Stimulated activated CD8-positive, alpha-beta memory T cell treated with anti-CD3 and anti-CD28 coated beads, Interleukin-15, amount 100 ng/mL, for 4 hours (primary cell): ENCODE measurements around the gene DAZAP1.

Experiments used
- DNase-seq, 2 donors: peaks; one replicate each; pipeline ENCODE4 v3.0.0-alpha.2; 2020; ENCODE audit warnings: low read depth in 2 of 2

DAZAP1 gene

DNA sequence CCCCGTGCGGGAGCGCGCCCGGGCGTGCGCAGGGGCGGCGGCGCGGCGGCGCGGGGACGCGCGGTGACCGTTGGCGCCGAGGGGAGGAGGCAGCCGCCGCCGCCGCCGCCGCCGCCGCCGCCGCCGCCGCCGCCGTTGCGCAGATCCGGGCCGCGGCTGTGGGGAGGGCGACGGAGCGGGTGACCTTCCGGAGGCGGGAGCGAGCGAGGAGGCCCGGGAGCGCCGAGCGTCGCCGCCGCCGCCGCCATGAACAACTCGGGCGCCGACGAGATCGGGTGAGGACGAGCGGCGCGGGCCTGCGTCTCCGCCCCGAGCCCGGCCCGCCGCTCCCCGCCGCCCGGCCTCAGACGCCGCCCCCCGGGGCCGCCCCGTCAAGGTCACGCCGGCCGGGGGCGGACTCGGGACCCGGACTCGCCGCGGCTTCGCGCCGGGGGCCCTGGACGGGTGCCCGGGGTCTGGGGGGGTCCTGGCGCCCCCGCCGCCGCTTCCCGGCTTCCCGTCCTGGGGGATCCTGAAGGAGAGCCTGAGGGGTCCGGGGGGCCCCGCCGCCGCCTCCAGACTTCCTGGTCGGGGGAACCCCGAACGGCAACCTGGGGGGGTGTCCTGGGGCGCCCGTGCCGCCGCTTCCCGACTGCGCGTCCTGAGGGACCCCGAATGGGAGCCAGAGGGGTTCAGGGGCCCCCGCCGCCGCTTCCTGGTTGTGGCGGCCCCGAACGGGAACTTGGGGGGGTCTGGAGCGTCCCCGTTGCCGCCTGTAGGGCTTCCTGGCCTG, at the start of gene DAZAP1:
Gene DAZAP1 (plus strand): TSS at position 59 of the 772 bp plus-strand sequence. CDS start 188 bp downstream, at position 247.
- DNase-seq: peak in 1 of 2 donors; percentile 29

DNA sequence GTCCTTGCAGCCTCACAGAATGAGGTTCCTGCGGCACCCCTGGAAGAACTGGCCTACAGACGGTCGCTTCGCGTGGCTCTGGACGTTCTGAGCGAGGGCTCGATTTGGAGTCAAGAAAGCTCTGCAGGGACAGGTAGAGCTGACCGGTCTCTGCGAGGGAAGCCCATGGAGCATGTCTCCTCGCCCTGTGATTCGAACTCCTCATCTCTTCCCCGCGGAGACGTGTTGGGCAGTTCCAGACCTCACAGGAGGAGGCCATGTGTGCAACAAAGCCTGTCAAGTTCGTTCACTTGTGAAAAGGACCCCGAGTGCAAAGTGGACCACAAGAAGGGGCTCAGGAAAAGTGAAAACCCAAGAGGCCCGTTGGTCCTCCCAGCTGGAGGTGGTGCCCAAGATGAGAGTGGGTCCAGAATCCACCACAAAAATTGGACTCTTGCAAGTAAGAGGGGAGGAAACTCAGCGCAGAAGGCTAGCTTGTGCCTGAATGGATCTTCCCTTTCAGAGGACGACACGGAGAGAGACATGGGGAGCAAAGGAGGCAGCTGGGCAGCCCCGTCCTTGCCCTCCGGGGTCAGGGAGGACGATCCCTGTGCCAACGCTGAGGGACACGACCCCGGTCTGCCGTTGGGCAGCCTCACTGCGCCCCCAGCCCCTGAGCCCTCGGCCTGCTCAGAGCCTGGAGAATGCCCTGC, 47.1 kb upstream of the DAZAP1 start:
- no peak for DNase-seq

DNA sequence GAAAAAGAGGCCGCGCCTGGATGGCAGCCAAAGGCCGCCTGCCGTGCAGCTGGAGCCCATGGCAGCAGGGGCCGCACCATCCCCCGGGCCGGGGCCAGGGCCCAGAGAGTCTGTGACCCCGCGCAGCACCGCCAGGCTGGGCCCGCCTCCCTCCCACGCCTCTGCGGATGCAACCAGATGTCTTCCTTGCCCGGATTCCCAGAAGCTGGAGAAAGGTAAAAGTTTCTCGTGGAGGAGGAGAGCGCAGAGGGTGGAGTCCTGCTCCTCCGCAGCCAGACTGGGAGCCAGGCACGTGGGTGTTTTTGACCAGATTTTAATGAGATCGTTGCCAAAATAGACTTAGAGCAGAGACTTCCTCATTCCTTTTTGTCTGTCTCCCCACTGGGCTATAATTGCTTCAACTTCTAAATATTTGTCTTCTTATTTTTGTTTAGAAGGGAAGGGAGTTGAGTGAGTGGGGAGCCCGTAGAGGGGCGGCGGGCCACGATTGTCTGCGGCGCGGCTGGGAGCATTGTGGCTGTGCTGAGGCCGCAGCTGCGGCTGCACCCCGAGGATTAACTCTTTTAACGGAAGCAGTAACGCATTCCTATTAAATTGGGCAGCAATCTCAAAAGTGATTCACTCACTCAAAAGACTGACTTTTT, 46.4 kb upstream of the DAZAP1 start:
- DNase-seq: no peak

DNA sequence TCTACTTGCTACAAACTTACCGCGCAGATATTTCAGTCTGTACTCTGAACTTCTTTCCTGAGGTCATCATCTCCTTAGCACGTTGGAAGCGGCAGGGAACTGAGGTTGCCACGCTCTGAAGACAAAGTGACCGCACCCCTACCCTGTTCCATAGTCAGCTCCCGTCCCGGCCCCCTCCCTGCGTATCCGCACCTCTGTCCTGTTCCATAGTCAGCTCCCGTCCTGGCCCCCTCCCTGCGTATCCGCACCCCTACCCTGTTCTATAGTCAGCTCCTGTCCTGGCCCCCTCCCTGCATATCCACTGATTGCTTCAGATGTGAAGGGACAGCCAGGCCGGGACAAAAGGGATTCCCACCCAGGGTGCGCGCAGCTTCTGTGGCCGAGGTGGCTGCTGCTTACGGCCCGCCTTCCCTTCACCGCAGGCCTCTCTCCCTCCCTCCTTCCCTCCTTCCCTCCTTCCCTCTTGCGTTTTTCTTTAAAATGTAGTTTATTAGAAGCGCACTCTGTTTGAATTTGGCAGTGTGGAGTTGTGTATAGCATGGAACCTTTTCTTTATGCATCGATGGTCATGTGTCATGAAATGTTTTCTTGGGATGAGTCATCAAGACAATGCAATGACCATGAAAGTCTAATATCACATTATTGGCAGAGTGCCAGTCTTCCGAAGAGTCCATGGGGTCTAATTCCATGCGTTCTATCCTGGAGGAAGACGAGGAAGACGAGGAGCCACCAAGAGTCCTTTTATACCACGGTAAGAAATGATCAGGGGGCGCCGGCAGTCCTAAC, 45.6 kb upstream of the DAZAP1 start:
- DNase-seq: no peak

DNA sequence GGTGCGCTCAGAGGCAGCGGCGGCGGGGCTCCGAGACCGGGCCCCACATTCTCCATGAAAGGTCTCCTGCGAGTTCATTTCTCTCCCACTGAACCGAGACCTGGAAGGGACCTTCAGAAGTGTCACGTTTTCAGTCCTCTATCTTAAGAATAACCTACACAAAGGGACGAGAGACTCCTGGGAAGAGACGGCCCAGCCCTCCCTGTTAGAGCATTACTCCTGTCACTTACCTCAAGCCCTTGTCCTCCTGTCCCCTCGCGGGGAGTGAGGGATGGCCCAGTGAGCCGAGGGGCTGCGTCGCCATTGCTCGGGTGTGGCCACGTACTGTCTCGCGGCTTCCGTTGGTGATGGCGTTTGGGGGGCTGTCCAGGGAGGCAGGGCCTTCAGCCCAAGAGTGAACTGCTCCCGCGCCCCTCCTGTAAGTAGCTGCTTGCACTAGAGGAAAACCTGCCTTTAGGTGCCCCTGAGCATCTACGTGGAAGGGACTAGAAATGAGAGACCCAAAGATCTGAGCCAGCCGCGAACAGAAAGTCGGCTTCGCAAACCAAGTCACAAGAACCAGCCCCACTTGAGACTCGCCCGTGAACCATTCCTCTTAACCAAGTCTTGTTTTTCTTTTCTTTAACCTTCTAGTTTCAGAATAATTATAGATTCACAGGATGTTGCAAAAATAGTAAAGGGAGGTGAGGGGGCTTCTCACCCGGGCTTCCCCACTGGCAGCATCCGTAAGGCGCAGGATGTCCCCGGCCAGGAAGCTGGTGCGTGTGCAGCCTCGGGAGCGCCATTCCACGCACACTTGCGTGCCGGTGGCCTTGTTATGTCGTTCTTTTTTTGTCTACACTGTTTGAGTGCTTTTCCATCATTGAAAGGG, 44.8 kb upstream of the DAZAP1 start:
- no peak for DNase-seq

DNA sequence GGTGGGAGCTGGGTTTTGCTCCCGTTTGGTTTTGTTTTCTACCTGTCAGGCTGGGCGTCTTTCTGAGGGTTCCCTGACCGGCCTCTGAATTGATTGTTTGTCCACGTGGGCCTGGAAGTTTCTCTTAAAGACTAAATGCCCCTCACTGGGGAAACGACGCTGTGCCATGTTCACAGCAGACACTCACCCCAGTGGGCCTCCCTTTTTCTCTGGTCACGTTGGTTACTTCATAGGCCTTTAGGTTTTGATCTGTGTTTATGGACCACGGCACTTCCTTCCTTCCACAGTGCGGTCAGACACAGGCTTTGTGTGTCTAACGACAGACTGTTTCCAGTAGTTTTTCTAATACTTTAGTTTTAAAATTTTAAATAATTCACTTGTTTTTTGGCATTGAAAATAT, 43.8 kb upstream of the DAZAP1 start:
- peak in 1 of 2 donors; percentile 18 for DNase-seq

DNA sequence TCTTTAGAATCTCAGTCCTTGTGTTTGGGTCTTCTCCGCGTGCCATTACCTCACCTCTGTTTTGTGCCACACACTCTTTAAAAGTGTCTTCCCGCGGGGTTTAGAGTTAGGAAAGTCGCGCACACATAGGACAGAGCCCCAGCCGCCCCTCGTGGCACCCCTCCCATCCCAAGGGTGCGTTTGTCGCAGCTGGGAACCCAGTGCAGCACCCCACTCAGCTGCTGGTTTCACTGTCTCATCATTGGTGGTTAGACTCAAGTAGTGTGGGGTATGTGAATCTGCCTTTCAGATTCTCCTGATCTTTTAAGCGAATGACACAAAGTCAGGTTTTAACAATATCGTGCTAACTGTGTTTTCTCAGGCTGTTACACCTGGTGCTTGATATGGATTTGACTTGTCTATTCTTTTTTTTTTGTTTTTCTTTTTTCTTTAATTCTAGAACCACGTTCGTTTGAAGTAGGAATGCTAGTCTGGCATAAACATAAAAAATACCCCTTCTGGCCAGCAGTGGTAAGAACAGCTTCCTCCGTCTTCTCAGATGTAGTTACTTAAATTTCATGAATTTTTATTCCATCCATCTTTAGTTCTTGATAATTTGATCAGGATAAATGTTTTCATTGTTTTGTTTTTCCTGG, 43.2 kb upstream of the DAZAP1 start:
- no peak for DNase-seq

DNA sequence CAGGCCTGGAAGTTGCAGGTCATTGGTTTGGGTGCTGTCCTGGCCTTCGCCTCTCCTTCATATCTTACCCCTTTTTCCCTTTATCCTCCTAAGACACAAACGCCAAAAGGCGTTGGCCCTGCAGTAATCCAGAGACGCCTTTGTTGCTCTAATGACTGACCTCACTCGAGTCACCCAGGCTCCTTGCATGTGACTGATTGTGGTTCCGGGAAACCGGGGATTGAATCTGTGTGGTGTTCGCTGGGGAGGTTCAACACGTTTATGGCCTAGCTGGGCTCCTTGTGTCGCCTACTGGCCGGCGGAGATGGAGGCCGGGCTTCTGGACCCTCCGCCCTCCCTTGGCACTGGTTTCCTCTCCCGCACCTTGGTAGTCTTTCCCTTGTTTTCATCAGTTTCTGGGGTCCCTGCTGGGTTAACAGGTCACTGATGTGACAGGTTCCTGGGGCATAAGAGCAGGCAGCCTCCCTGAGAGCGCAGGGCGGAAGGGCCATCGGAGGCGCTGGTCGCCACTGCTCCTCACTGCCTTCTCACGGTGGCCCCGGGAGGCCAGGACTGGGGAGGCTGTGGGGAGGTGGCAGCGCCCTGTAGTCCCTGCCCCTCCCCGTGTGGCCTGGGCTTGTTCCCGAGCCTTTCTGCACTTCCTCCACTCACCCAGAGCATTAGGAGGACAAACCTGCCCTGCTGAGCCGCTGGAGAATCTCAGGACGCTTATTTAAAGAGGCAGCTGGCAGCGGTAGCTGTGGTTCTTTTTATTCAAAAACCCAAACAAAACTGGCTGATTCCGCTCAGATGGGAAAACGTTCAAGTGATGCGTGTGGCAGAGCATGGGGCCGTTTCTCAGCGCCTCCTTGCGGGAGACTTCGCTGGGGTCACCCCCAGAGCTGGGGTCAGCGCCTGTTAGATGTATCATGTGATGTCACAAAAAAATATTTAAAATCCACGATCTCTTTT, 41.8 kb upstream of the DAZAP1 start:
- no peak for DNase-seq

DNA sequence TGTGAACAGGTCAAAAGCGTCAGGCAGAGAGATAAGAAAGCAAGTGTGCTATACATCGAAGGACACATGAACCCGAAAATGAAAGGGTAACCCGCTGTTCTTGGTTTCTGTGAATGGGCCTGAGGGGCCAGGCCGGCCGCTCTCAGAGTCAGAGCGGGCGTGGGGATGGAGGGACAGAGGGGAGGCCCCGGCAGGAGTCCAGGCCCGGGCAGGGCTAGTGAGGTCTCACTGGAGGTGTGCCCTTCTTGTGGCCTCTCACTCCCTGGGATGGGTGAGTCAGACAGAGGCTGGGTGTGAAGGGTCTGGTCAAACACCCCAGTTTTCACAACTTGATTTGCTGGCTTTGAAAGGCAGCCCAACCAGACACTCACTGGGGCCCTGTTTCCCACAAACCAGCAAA, 41.1 kb upstream of the DAZAP1 start:
- no peak for DNase-seq

DNA sequence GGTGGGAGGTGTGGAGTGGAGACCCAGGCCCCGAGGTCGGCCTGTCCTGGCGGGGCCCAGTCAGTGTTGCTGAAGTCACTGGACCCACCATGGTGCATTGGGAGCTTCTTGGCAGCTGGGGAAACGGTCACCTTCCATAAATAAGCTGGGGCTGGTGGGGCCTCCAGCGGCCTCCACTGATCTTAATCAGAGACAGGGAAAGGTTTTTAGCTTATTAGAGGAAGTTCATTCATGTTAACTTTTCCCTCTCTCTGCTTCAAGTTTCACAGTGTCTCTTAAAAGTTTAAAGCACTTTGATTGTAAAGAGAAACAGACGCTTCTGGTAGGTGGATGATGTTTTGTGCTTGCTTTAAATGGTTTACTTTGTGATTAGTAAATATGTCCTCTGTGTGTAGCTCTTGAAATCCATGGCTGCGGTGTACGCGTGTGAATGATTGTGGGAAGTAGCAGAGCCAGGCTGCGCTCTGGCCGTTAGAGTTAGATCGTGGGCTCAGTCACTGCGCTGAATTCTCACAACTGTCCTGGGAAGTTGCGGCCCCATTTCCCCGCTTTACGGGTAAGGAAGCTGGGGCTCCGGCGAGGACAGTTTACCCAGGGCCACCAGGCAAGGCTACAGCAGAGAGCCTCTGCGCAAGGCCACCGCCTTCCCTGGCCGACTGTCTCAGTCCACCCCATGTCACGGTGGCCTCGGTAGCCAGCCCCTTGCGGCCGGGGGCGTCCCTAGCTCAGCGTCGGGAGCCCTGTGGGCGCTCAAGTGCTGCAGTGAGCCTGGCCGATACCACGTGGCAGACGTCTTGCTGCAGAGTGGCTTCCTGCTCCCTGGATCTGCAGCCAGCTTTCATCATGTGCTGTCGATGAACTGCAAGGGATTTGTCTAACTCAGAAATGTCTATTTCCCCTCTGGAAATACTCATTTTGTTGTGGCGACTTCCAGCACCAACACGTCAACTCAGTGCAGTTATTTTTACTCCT, 40.2 kb upstream of the DAZAP1 start:
- DNase-seq: no peak

DNA sequence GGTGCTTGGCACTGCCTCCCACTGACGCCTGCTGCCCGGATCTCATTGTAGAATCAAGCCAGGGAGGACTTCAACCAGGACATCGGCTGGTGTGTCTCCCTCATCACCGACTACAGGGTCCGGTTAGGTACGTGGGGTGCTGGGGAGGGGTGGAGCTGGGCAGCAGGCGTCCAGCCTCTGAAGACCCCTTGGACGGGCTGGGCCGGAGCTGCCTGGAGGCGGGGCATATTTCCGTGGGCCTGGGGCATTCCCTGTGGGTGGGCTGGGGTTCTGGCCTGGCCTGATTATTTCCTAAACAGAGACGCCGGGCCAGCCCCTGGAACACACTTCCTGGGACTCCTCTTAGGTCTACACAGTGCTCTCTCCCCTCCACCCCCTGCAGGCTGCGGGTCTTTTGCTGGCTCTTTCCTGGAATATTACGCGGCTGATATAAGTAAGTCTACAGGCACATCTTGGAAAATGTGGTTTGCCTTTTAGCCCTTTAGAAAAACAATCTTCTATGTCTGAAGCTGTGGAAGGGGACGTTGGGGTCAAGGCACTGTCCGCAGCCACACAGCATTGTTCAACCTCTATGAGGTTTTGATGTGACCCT, 38.1 kb upstream of the DAZAP1 start:
- DNase-seq: no peak

DNA sequence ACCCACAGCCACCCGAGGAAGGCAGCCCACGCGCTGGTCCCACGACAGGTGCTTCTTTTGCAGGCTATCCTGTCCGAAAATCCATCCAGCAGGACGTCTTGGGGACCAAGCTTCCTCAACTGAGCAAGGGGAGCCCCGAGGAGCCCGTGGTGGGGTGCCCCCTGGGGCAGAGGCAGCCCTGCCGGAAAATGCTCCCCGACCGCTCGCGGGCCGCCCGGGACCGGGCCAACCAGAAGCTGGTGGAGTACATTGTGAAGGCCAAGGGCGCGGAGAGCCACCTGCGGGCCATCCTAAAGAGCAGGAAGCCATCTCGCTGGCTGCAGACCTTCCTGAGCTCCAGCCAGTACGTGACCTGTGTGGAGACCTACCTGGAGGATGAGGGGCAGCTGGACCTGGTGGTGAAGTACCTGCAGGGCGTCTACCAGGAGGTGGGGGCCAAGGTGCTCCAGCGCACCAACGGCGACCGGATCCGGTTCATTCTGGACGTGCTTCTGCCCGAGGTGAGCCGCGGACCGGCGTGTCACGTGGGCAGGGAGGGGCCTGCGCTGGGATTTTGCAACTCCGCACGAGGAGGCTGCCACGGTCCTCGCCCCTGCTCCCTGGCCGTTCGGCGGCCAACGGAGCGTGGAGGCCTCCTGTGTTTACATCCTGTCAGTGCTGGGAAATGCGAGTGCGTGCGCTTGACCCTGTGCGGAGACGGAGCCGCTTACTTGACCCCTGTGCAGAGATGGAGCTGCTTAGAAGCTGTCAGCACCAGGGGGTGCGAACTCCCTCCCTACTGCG, 36.6 kb upstream of the DAZAP1 start:
- no peak for DNase-seq

DNA sequence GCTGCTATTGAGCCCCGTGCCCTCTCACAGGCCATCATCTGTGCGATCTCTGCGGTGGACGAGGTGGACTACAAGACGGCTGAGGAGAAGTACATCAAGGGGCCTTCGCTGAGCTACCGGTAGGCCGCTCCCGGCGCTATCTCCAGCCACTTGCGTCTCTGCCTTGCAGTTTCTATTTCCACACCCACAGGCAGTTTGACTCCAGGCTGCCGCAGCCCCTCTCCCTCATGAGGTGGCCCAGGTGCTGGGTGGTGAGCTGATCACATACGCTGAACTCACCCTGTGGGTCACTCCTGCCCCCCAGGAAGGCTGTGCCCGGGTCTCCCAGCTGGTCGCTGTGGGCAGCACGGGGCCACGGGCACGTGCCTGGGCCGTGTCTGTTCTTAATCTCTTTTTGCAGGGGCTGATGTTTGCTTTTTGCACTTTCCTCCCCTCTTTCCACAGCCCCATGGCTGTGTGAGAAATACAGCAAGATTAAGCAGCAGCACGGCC, 34.3 kb upstream of the DAZAP1 start:
- no peak for DNase-seq

DNA sequence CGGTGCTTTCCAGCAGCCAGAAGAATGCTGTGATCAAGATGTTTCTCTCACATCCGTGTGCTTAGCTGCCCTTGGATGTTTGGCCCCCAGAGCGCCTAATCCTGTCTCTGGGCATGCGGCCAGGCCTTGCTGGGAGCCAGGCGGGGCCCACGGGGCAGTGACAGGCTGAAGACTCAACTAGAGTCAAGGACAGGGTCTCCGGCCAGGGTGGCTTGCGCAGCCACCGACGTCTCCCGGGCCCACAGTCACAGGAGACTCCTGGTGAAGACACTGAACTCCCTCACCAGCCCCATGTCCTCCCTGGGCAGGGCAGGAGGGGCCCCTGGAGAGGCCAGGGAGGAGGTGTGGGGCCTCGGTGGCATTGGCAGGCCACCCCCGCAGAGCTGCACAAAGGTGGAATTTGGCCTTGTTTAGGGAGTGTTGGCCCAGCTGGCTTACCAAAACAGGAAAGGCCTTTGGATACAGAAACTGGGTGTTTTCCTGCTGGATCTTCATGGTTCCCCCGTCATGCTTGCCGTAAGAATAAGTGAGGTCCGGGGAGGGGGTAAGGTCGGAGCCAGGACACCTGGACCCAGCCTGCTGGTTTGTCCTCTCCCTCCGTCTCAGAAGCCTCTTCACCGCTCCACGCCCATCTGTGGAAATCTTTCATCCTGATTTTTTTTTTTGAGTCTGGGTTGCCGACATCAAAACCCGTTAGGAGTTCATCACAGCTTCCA, 33.7 kb upstream of the DAZAP1 start:
- DNase-seq: no peak

DNA sequence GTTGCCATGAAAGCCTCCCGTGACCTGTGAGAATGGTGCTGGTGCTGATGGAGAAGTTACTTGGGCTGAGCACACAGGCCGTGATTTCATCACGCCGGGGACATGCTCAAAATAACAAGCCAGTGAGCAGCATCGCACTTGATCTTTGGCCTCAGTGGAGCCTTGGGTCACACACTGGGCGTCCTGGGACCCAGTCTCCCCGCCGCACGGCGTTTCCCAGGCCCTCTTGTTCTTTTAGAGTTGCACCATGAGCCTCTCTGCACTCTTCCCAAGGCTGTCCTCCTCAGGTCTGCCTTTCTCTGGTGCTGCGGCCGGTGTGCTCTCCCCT, 33.2 kb upstream of the DAZAP1 start:
- DNase-seq: no peak

DNA sequence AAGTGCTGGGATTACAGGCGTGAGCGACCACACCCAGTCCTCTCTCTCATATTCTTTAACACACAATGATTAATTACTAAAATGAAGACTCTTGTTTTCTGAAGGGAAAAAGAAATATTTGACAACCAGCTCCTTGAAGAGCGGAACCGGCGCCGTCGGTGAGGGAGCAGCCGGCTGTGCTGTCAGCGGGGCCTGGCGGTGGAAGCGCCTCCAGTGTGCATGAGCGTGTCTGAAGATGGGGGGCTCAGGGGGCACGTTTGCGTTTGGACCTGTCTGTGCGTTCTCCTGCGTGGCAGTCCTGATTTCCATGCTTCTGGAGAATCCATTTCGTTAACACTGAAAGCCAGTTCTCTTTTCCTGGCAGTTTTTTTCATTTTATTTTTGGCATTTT, 31.0 kb upstream of the DAZAP1 start:
- no peak for DNase-seq
